Uterus (tissue), 2 donors: ENCODE measurements around the gene FHL3.

ENCODE experiments used
- POLR2A ChIP-seq, 2 donors: fragments of 450-650 bp; IDR thresholded peaks; one replicate each; pipeline ENCODE4 v1.6.1; 2016; ENCODE audit warnings: antibody characterized with exemption in 2 of 2, mild to moderate bottlenecking in 1 of 2, moderate library complexity in 1 of 2
- TF ChIP-seq, protein P1 (sequence below), 4 experiments: fragments of 200-600 bp in 2 of 4; fragments of 450-650 bp in 2 of 4; sonication (generic) in 2 of 4; IDR thresholded peaks; one replicate each; pipeline ENCODE4 v1.5.1; 2016 to 2019; ENCODE audit warnings: antibody characterized with exemption in 4 of 4, mild to moderate bottlenecking in 2 of 4, moderate library complexity in 1 of 4

DNA sequence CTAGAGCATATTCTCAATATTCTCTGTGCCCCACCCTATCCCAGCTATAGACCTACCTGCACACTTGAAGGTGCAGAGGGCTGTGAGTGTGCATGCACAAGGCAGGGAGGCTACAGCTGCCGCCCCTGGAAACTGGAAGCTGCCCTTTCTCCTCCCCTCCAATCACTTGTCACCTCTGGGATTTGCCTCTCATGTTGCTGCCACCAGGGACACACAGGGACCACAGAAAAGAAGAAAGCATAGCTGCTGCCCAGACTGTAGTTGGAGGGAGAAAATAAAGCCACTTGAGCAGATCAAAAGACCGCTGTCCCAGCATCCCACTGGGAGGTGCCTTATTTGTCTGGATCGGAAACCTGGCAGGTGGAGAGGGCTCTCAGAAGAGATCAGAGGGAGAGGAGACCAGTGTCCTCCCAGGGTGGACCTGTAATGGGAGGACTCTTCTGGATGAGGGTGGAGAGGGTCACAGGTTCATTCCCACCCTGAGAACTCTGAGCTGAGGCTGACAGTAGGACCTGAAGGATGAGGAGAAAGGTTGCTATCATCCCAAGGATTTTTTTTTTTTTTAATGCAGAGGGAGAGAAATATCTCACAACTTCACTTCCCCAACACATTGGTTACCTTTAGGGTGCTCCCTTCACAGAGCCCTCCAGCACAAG, 50.9 kb downstream of the FHL3 start:
- no peak for TF ChIP-seq POLR2A (IDR thresholded peaks at IDR 0.05)
- TF ChIP-seq, protein P1, sequence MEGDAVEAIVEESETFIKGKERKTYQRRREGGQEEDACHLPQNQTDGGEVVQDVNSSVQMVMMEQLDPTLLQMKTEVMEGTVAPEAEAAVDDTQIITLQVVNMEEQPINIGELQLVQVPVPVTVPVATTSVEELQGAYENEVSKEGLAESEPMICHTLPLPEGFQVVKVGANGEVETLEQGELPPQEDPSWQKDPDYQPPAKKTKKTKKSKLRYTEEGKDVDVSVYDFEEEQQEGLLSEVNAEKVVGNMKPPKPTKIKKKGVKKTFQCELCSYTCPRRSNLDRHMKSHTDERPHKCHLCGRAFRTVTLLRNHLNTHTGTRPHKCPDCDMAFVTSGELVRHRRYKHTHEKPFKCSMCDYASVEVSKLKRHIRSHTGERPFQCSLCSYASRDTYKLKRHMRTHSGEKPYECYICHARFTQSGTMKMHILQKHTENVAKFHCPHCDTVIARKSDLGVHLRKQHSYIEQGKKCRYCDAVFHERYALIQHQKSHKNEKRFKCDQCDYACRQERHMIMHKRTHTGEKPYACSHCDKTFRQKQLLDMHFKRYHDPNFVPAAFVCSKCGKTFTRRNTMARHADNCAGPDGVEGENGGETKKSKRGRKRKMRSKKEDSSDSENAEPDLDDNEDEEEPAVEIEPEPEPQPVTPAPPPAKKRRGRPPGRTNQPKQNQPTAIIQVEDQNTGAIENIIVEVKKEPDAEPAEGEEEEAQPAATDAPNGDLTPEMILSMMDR (IDR thresholded peaks at IDR 0.05), result no peak
